HG03175 (cell line): ENCODE measurements around the gene GRK3.
"Not testable (repeated sequence)": the region's sequence is repeated elsewhere in the genome, so short reads cannot be mapped to it uniquely, and the experiment has no call there.

Source experiments
- ATAC-seq: cut with Tn5 transposase; IDR thresholded peaks from one replicate; pipeline ENCODE4 v1.9.1; 2021; ENCODE audit warnings: mild to moderate bottlenecking, moderate library complexity; ENCODE audit not compliant: unreplicated experiment

Gene GRK3

DNA sequence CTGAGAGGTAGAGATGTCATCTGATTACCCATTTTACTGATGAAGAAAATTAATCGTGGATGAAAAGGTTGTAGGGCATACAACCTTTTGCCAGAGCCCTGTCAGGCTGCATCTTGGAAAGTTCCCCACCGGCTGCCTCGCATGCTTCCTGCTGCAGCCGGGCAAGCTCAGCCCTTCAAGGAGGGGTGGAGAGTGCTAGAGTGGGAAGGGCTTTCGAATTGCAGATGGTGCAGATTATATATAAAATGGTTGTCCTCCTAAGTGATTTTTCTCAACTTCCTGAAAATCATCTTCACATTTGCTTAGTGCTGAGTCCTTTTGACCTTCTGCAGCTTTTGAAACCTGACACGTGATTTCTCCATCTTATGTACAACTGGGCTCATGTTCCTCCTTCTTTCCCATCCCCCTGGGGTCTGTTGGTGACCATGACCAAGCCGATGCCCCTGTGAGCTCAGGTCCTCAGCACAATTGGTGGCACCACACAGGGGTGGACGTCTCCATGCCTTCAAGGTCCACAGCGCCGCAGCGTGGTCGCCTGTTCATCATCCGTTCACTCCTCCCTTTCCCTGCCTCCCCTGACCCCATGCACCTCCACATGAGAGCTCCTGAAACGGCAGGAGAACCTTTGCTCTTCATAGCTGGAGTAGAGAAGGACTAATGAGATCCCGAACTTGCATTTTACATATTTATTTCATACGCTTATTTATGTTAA is 129.9 kb downstream of the GRK3 start:
- ATAC-seq: no peak

DNA sequence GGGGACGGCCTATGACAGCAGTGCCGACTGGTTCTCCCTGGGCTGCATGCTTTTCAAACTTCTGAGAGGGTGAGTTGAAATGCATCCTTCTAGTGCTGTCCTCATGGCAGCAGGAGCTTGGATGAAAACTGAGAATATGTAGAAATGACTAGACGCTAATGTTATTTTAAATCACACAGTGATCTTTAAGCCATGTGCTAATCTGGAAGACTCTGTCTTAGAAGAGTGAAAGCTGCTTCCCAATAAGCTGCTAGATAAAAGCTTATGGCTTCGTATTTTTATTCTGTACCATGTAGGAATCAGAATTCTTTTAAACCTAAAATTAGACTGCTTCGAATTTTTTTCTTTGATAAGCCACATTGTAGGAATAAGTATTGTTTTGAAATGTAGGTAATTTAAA is 130.7 kb downstream of the GRK3 start:
- ATAC-seq: no peak

DNA sequence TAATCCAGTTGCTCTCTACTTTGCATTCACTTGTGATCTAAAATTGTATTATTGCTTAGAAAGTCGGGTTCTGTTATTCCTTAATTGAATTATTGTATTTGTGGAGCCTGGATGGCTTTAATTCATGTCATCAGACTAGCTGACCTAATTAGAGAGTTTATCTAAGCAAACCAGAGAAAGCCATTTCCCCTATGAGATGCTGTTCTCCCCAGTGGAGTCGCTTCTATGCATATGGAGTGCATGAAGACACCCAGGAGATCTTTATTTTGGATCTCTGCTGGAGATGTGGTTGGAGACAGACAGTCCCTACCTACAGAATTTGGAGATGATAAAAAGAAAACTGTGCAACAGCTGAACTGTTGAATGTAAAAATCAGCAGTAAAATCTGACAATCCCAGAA is 132.3 kb downstream of the GRK3 start:
- no peak for ATAC-seq

DNA sequence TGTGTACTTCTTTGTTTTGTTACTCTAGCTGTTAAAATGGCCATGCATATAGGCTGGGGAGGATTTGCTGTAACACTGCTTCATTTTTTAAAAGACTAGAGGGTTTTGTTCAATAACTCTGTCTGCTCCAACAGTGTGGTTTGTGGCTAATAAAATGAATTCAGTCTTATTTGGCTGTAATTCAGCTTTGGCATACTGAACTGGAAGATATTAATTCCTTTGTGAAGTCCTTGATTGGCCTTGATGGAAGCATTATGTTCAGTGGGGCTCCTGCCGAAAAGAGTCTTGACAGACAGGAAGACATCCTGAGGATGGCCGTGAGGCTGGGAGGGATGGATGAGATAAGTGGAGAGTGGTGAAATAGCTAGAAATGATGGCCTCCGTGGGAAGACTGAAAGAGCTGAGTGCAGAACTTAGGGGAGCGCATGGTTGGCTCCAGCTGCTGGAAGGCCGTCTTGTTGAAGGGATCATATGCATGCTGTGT is 132.7 kb downstream of the GRK3 start:
- ATAC-seq: no peak

DNA sequence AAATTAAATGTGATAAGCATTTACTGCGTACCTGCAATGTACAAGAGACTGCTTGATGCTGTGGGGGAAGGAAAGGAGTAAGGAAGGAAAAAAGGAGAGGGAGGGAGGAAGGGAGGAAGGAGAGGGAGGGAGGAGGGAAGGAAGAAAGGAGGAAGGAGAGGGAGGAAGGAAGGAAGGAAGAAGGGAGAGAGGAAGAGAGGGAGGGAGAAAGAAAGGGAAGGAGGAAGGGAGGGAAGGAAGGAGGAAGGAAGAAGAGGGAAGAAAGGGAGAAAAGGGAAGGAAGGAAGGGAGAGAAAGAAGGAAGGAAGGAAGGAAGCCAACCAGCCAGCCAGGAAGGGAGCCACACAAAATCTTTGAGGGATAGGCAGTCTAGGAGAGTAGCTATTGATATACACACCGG is 133.5 kb downstream of the GRK3 start:
- no peak for ATAC-seq

DNA sequence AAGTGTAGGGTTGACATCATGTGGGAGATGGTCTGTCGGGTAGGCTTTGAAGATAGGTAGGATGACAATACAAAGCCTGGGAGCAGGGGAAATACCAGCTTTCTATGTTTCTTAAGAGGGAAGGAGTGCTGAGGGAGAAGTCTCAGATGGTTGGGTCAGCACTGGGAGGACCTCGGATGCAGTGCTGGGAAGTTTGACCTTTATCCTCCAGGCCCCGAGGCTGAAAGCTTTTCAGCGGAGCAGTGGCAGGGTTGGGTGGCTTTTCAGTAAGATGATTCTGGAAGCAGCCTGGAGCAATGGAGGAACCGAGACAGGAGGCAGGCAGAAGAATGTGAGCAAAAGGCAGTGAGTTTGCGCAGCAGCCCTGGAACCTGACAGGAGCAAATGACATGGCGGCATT is 134.0 kb downstream of the GRK3 start:
- no peak for ATAC-seq

DNA sequence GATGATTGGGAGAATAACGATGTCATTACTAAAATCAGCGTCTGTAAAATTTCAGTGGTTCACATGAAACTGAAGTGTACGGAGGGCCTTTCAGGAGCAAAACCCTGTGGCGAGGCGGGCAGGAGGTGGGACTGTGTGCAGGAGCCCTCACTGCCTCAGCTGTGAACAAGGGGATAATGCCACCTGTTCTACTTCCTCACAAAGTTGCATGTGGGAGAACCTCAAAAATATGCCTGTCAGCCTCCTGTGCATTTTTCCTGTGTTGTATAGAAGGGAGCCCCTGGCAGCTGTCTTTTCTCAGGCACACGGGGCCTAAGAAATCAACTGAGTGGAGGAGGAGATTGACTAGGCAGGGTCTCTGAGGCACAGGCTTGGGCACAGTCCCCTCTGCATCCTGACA is 134.5 kb downstream of the GRK3 start:
- ATAC-seq: no peak

DNA sequence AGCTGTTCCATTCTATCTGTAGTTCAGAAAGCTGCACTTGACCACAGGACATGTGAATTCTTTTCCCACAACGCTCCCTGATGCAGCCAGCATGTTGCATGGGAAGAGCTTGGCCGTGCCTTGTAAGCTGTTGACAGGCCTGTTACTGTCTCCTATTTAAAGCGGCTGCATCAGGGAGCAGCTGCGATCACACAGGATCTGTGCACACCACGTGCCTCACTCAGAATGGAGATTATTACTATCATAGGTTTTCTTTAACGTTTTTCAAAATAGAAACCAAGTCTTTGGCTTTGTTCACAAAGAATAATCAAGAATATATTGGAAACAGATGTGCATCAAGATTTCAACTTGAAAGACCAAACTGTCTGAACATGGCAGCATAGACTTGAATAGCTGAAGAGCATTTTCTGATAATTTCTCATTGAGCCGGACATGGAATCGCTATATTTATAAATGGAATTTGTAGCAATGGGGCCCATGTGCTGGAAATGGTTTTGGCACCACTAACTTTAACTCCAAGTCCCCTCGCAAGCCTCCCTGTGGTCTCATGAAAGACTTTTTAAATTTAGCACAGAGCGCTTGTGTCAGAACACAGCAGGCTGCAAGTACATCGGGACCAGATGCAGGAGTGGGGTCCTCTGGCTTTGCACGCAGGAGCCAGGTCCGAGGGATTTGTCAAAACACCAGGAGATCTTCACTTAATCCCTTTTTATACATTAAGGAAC is 136.7 kb downstream of the GRK3 start:
- ATAC-seq: no peak

DNA sequence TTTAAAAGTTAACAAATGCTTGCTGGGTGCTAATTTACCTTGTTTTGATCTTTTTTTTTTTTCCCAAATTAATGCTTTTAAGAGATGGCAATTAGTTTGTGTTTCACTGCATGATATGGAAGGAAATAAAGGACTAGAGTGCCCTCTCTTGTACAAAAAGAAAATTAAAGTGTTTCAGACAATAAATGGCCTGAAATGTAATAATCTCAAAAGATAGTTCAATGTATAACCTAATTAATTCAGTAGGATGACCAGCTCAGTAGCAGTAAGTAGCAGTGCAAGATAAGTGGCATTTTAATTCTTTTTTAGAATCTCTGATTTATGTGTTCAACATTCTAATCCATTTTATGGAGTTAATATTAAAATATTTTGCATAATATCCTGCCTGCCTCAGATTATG is 137.6 kb downstream of the GRK3 start:
- no peak for ATAC-seq

DNA sequence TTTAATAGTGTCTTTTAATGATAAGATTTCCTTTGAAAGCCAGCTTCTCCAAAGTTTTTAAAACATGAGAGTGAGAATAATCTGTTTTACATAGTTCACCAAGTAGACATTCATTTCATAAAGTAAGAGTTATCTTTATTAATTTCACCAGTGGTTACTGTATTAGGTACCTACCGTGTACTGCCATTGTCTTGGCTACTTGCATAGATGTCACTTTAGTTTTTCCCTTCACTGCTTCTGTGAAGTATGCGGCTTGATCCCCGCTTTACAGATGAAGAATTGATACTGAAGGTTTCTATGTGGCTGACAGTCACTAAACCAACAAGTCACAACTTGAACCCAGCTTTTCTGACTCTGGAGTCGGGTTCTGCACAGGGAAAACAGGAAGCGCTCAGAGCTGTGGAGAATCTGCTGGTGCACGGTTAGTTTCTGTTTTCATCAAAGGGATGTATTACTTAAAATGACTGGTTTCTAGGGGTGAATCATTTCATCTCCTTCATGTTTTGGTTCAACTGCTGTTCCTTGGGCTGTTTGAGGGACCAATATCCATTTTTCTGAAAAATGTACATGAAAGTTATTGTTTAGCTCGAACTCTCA is 138.2 kb downstream of the GRK3 start:
- ATAC-seq: no peak

DNA sequence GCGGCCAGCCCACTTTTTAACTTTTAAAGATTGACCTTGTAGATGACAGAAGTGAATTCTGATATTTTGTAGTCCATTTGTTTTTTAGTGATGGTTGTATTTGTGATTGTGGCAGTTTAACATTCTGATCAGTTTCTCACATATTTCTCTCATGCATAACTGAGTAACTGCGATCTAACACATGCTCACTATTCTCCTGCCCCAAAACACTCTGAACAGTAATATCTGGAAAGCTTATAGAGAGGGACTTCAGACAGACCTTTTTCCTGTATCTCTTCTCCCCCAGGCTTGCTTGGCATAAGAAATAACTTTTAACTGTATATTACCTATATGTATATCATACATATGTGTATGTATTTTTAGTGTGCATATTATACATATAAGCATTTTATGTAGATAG is 140.2 kb downstream of the GRK3 start:
- ATAC-seq: no peak

DNA sequence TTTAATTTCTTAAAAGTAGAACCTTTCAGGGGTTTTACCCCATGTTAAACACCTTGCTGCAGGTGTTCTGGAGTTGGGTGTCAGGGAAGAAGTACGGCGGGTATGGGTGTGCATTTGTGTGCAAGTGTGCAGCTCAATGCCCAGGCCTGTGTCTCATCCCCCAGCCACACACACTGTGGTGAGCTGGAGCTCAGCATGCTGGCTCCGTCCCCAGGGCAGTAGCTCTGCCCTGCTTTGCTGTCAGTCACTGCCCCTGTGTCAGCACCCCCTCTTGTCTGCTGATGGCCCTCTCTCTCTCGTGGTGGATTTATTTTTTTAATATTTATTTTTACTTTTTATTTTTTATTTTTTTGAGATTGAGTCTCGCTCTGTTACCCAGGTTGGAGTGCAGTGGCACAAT is 141.7 kb downstream of the GRK3 start:
- ATAC-seq: no peak

DNA sequence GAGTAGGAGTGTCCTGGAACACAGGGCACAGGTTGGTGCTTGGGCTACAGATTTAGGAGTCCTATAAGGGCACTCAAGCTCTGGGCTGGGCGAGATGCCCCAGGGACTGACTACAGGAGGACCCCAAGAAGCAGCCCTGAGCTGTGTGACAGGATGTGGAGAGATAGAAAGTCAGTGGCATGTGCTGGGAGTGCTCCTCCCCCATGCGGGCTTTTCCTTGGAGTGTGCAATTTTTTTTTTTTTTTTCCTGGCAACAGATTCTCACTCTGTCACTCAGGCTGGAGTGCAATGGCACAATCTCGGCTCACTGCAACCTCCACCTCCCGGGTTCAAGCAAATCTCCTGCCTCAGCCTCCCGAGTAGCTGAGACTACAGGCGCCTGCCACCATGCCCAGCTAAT is 144.0 kb downstream of the GRK3 start:
- ATAC-seq: not testable (repeated sequence)

DNA sequence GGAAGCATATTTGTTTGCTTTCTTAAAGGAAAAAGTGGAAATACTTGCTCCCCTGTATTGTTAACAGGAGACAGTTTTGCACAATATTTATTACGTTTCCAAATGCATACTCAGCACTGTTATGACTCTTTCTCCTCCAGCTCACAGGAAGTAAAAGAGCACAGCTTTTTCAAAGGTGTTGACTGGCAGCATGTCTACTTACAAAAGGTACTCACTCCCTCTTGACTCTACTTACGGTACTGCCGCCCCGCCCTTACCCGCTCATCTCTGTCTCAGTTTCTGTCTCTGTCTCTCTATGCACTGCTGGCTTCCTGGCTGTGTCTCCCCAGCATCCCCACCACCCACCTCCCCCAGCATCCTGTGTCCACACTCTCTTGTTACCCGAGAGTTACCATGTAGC is 145.3 kb downstream of the GRK3 start:
- no peak for ATAC-seq

DNA sequence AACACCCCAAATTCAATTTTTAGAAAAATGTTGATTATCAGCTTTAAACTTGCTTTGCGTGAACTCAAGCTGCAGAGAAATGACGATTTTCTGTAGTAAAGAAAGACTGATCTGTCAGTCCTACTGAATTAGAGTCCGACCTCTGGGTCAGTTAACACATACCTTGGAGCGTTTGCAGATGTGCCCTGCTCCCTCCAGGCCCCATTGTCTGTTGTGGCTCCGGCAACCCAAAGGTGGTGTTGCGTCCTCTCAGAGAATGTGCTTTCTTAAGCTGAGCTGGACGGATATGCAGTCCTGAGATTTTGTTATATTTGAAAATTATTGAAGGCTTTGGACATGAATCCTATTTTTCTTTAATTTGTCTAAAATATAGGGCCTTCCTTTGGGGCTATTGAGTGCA is 146.0 kb downstream of the GRK3 start:
- no peak for ATAC-seq

DNA sequence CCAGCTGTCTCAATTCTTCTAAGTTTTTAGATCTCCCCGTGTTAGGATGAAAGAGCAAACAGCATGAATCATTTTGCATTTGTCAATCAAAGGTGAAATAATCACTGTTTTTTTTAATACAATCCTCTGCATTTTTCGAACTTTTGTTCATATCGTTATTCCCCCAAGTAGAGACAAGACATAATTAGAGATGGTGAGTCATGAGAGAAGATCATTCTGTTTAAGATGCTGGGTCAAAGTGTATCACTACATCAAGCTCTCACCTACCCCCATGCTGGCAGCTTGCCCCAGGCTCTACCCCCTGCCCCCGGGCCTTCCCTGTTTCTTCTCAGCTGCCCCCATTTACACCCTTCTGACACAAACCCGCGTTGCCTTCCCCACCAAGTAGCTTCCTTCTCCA is 147.0 kb downstream of the GRK3 start:
- no peak for ATAC-seq

DNA sequence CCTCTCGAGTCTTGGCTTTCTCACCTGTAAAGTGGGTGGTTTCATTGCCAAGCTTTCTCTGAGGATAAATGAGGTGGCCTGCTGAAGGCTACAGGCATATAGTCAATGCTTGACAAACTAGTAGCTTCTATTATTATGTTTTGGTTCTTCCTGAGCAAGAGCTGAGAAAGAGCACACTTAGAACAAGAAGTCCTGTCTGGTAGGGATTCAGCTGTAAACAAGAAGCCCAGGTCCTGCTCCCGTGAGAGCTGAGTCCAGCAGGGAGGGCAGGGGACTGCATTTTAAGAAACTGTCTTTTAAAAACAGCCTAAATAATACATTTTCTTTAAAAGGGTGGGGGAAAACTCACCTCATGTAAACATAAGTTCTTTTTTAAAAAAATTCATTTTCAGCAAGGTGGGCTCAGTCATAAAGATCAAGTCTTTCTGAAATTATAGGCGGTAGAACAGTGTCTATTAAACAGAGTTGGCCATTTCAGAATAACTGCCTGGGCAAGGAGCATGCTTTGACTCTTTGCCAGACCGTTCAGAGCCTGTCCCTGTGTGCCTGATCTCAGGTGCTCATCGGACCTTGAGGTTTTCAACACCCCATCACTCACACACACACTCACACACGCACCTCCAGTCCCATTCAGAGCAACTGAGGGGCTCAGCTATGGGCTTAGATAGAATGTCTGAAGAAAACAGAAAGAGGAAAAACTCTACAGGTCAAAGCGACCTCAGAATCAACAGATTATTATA is 148.4 kb downstream of the GRK3 start:
- no peak for ATAC-seq

DNA sequence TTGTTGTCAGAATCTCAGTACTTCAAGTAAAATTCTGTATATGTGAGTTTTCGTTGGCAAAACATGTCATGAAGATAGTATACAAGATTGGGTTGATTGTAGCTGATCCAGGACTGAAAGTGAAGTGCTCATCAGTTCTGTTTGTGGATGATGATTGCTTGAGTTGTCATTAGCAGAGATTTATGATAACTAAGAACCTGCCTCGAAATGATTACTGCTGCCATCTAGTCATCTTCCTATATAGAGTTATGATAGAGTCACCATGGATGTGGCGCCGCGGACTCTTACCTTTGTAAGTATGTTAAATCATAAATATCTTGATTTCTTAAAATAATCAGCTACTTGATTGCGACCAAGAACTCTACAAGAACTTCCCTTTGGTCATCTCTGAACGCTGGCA is 149.6 kb downstream of the GRK3 start:
- ATAC-seq: no peak

DNA sequence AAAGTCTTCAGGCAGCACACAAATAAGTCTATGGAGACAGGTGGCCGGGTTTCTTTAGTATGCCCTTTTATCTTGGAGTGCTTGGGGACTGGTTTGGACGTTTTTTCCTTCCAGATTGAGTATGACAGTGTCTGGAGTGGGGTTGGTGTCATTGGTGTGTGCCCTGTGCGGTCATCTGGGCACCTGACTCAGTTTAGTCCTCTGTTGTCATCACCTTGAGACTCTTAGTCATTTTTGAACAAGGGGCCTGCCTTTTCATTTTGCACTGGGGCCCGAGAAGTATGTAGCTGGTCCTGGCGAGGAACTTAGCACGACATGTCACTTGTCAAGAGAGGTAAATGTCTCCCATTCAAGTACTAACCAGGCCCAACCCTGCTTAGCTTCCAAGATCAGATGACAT is 150.3 kb downstream of the GRK3 start:
- no peak for ATAC-seq

DNA sequence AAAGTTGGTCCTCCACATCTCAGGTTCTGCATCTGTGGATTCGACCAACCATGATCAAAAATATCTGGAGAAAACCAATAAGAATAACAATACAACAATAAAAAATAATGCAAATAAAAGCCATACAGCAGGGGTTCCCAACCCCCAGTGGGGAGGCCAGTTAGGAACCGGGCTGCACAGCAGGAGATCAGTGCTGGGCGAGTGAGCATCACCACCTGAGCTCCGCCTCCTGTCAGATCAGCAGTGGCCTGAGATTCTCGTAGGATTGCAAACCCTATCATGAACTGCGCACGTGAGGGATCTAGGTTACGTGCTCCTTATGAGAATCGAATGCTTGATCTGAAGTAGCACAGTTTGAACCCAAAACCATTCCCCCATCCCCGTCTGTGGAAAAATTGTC is 152.2 kb downstream of the GRK3 start:
- ATAC-seq: no peak

DNA sequence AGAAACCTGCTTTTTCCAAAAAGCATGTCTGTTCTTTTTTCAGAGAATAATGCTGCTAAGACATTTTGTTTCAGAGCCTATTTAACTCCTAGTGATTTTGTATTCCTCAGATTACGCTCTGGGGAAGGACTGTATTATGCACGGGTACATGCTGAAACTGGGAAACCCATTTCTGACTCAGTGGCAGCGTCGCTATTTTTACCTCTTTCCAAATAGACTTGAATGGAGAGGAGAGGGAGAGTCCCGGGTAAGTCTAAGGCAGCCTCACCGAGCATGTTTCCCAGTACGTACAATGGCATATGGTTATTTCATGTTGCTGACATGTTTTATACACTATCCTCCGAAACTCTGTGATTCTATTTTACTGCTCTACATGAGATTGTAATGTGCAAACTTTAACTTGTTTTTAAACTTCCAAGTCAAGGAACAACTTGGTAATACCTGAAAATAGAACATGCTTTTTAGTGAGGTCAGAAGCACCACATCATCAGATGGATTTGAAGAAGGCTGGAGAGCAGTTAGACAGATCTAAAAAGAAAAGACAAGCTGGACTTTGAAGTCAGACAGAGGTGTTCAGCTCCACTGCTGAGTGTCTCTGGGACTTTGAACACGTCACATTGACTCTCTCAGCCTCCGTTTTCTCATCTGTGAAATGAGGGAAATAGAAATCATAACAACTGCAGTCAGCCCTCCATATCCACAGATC is 153.8 kb downstream of the GRK3 start:
- no peak for ATAC-seq
